ENCODE data around the gene PIEZO2.
"Not testable (repeated sequence)": the region's sequence is repeated elsewhere in the genome, so short reads cannot be mapped to it uniquely, and the experiment has no call there.

The PIEZO2 gene

DNA sequence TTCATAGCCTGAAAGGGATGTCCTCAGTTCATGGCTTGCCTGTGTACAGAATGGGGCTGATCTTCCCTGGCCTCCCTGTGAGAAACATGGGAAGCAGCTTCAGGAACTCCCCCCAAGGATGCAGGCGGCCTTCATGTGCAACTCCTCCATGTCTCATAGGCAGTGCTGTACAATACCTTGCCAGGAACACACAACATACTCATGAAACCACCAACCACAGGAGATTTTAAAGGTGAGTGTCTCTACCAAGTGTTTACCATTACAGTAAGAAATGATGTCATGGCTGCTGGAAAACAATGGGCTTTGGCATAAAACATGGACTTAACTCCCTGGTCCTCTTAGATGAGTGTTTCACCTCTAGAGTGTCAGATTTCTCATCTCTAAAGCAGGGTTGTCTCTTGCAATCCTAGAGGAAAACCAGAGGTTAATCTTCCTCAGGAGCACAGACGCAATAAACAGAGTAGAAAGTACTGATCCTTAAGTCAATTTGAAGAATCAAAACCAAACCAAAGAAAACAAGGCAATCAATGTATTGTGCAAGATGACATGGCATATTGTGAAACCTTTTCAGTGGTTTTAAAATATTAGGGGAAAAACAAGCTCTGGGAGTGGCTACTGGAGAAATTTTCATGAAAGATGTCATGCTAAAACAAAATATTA is 528.6 kb downstream of the PIEZO2 start:
- DNase-seq (ENCODE audit: low read depth in 2 of 2), result not testable (repeated sequence)

All from stimulated activated CD4-positive, alpha-beta T cell treated with anti-CD3 and anti-CD28 coated beads, Interleukin-1b, Interleukin-23, amount 100 ng/mL, for 4 hours (primary cell).